Upper lobe of left lung (tissue), 4 donors: ENCODE data around the gene PYROXD2.

Source experiments
- POLR2A ChIP-seq, 4 donors: fragments of 450-650 bp; IDR thresholded peaks; one replicate each; pipeline ENCODE4 v1.5.1; 2016 to 2017; ENCODE audit warnings: antibody characterized with exemption in 4 of 4, mild to moderate bottlenecking in 2 of 4
- POLR2AphosphoS5 ChIP-seq, 2 donors: sonication (generic); formaldehyde crosslinking; IDR thresholded peaks; one replicate each; pipeline ENCODE4 v1.5.1; 2017; ENCODE audit warnings: antibody characterized with exemption in 2 of 2
- TF ChIP-seq, protein P1 (sequence below), 6 experiments: fragments of 450-650 bp in 4 of 6; fragments of 200-600 bp in 2 of 6; sonication (generic) in 2 of 6; IDR thresholded peaks; one replicate each; pipeline ENCODE4 v1.5.1; 2016 to 2019; ENCODE audit warnings: antibody characterized with exemption in 6 of 6

DNA sequence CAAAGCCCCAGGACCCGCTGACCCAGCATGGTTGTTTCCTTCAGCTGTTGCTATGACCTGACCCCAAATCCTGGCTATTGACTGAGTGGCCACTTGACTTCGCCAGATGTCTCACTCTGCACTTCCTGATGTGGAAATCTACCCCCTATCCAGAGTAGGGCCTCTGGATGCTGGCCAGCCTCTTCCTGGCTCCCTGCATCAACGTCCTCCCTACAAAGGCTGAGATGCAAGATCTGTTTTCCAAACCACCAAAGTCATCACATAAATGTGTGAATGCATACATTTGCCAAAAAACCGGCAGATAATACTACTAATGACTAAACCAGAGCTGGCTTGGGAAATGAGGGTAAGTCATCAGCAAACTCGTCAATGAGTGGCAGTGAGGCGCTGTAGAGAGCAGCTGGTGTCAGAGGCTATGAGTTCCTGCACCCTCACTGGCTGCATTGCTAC is 70.4 kb downstream of the PYROXD2 start:
- TF ChIP-seq, protein P1, sequence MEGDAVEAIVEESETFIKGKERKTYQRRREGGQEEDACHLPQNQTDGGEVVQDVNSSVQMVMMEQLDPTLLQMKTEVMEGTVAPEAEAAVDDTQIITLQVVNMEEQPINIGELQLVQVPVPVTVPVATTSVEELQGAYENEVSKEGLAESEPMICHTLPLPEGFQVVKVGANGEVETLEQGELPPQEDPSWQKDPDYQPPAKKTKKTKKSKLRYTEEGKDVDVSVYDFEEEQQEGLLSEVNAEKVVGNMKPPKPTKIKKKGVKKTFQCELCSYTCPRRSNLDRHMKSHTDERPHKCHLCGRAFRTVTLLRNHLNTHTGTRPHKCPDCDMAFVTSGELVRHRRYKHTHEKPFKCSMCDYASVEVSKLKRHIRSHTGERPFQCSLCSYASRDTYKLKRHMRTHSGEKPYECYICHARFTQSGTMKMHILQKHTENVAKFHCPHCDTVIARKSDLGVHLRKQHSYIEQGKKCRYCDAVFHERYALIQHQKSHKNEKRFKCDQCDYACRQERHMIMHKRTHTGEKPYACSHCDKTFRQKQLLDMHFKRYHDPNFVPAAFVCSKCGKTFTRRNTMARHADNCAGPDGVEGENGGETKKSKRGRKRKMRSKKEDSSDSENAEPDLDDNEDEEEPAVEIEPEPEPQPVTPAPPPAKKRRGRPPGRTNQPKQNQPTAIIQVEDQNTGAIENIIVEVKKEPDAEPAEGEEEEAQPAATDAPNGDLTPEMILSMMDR (IDR thresholded peaks at IDR 0.05): no peak
- no peak for TF ChIP-seq POLR2A (IDR thresholded peaks at IDR 0.05)
- peak; percentile 58 to 71 for TF ChIP-seq POLR2AphosphoS5 (IDR thresholded peaks at IDR 0.05)
